Osteocyte (in vitro differentiated cells): ENCODE results near the gene MESP2. TPM values are rescaled to one million over a fixed set of nuclear protein-coding genes. Genes with fewer than 3 reads are reported as not detected.
A peak's percentile ranks its signal among the peaks of the same experiment; 100 is the strongest.

Source experiments
- DNase-seq: peaks from one replicate; pipeline ENCODE4 v3.0.0; 2021; ENCODE audit warnings: mixed read lengths; ENCODE audit not compliant: unreplicated experiment; ENCODE audit errors: extremely low spot score
- H3K27ac Mint-ChIP-seq: one replicate; pipeline ENCODE4 v1.8.0; 2021; ENCODE audit warnings: mild to moderate bottlenecking, mixed read lengths; ENCODE audit not compliant: unreplicated experiment
- H3K27me3 Mint-ChIP-seq: one replicate; pipeline ENCODE4 v1.8.0; 2021; ENCODE audit warnings: mixed read lengths; ENCODE audit not compliant: unreplicated experiment
- H3K36me3 Mint-ChIP-seq: one replicate; pipeline ENCODE4 v1.8.0; 2021; ENCODE audit warnings: mixed read lengths; ENCODE audit not compliant: unreplicated experiment
- H3K4me1 Mint-ChIP-seq: one replicate; pipeline ENCODE4 v1.8.0; 2021; ENCODE audit warnings: mixed read lengths; ENCODE audit not compliant: unreplicated experiment
- H3K4me3 Mint-ChIP-seq: one replicate; pipeline ENCODE4 v1.8.0; 2021; ENCODE audit warnings: mild to moderate bottlenecking, moderate library complexity, mixed read lengths; ENCODE audit not compliant: unreplicated experiment
- H3K9me3 Mint-ChIP-seq: one replicate; pipeline ENCODE4 v1.8.0; 2021; ENCODE audit warnings: mixed read lengths; ENCODE audit not compliant: unreplicated experiment
- CTCF ChIP-seq: fragments of 200-600 bp; sonication (generic); IDR thresholded peaks from 2 replicates; pipeline ENCODE4 v1.5.0; 2021; ENCODE audit warnings: antibody characterized with exemption, mild to moderate bottlenecking, moderate library complexity
- total RNA-seq: library from RNA; stranded (reverse); gene quantifications from 2 replicates; pipeline ENCODE4 v1.2.1, GENCODE V29; 2021

The MESP2 gene
- total RNA-seq, 1 donor from 2014 or later, result not detected

DNA sequence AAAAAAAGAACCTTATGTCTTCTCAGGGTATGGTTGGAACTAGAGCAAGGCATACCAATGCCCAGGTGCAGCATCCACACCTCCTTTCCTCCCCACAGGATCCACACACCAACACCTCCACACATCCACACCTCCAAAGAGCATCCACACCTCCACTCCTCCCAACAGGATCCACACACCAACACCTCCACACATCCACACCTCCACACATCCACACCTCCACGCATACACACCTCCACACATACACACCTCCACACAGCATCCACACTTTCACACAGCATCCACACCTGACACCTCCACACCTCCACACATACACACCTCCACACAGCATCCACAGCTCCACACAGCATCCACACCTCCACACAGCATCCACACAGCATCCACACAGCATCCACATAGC is 30.4 kb upstream of the MESP2 start:
- Mint-ChIP-seq H3K4me3 (no peak overlapping the region), H3K27ac (no peak overlapping the region), H3K27me3 (no peaks in the 10 kb centered on the region), H3K36me3 (no peaks in the 10 kb centered on the region), H3K9me3 (no peaks in the 10 kb centered on the region), H3K4me1 (peaks cover 3% of the 10 kb centered on the region)
- no peak for TF ChIP-seq CTCF
- no peak for DNase-seq

- H3K27me3 Mint-ChIP-seq, result no peaks in the 10 kb centered on the region
- TF ChIP-seq CTCF, result no peak
- DNase-seq, result no peak
These were observed 29.7 kb upstream of the MESP2 start for GRCh38 chr15:89746386-89746780.

DNA sequence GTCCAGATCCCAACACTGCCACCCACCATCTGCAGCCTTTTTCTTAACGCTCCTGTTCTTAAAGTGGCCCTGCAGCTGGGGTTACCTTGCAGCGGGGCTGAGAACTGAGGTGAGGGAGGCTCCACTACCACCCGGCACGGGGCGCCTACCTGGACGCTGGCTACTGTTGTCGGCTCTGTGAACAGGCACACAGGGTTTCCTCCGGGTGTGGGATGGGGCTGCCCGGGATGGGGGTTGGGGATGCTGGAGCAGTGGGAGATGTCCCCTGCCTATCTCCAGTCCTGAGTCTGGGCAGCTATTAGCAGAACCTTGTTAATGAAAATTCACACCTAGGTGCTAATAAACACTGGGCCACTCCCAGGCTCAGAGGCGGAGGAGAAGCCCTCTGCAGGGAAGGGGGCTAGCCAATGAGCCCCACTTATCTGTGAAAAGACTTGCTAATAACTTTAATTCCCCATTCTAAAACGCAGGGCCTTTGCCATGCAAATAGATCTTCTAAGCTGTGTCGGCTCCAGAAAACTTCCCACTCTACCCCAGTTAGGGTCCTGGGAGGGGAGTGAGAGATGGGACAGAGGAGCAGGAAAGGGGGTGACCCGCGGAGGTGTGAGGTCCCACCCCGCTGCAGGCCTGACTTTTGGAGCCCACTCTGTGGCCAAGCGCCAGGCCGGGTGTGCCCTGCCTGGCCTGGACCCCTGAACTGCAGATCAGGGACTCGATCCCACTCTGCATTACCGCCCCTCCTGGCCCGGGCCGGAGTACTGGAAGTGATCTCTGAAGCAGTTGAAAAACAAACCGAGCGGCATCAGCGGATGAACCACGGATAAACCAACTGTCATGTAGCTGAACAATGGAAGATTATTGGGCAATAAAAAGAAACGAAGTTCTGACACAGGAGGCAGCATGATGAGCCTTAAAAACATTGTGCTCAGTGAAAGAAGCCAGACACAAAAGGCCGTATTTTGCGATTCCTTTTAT is 28.1 kb upstream of the MESP2 start:
- no peaks in the 10 kb centered on the region for H3K9me3 Mint-ChIP-seq
- H3K36me3 Mint-ChIP-seq, result no peaks in the 10 kb centered on the region
- H3K27me3 Mint-ChIP-seq, result no peaks in the 10 kb centered on the region
- TF ChIP-seq CTCF, result no peak
- DNase-seq, result no peak
- H3K4me3 Mint-ChIP-seq, result no peak overlapping the region
- H3K4me1 Mint-ChIP-seq, result peaks cover 3% of the 10 kb centered on the region
- H3K27ac Mint-ChIP-seq, result no peak overlapping the region

More at GRCh38 chr15:89746386-89746780, 29.7 kb upstream of the MESP2 start:
- Mint-ChIP-seq H3K9me3 (no peaks in the 10 kb centered on the region), H3K4me3 (no peak overlapping the region), H3K27ac (no peak overlapping the region), H3K36me3 (no peaks in the 10 kb centered on the region), H3K4me1 (peaks cover 3% of the 10 kb centered on the region)

DNA sequence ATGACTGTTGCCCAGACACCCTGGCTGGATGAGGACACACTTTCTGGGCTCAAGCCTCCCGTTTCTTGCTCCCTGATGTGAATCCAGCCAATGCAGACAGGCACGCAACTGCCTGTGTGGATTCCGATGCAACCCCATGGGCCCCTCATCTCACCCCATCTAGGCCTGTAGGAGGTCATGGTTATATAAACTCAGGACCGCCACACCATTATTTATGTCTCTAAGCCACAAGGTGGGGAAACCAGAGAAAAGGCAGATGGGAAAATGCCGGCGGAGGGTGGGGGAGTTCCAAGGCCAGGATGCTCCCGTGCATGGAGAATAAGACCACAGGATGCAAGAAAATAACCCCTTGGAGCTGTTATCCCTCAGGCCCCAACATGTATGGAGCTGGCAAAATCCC is 27.1 kb upstream of the MESP2 start:
- Mint-ChIP-seq H3K27me3 (no peaks in the 10 kb centered on the region), H3K4me1 (peaks cover 3% of the 10 kb centered on the region), H3K27ac (no peak overlapping the region), H3K9me3 (no peaks in the 10 kb centered on the region), H3K36me3 (no peaks in the 10 kb centered on the region), H3K4me3 (no peak overlapping the region)
- no peak for DNase-seq
- TF ChIP-seq CTCF, result no peak

DNA sequence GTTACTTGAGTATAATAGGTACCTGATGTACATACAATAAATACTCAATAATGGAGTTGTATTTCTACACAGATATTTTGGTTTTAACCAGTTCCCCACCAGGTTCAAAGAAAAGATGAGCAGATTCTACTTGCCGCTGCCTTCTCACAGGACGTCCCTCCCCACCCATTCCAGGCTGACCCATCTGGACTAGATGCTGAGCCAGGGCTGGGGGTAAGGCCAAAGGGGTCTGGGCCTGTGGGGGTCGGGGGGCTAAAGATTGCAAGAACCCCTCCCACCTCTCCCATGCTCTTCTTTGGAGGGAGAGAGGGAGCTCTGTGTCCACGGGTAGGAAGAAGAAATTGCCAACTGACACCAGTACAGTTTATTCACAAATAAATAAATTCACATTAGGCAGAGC is 26.6 kb upstream of the MESP2 start:
- no peaks in the 10 kb centered on the region for H3K9me3 Mint-ChIP-seq
- no peaks in the 10 kb centered on the region for H3K36me3 Mint-ChIP-seq
- H3K4me1 Mint-ChIP-seq, result peaks cover 5% of the 10 kb centered on the region
- H3K27ac Mint-ChIP-seq, result peak overlapping the region; percentile 47
- TF ChIP-seq CTCF, result no peak
- no peaks in the 10 kb centered on the region for H3K27me3 Mint-ChIP-seq
- no peak for DNase-seq
- H3K4me3 Mint-ChIP-seq, result peak overlapping the region; percentile 63
